ENCODE measurements around the gene ADAMTSL4. TPM values are rescaled to one million over a fixed set of nuclear protein-coding genes. Genes with fewer than 3 reads are reported as not detected.
"Not testable (repeated sequence)": the region's sequence is repeated elsewhere in the genome, so short reads cannot be mapped to it uniquely, and the experiment has no call there.

Gene ADAMTSL4
- total RNA-seq, 4 donors from 2014 or later, result 7.2 to 22.7 (median 18.0) TPM

DNA sequence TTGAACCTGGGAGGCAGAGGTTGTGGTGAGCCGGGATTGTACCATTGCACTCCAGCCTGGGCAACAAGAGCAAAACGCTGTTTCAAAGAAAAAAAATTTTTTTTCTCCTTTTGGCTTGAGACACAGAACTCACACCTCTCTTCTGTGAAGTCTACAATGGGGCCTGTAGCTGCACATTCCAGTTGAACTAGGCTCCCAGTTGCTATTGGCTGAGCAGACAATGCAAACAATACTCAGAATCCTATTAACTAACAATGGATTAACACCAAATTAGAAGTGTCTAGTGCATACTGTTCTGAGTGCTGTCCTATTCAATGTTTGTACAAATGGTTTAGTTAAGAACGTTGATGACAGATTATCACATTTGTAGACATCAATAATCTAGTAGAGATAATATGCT lies 47.8 kb downstream of the ADAMTSL4 start:
- H3K9me3 ChIP-seq, result no peaks in the 10 kb centered on the region
- no peak for TF ChIP-seq POLR2A (IDR thresholded peaks at IDR 0.05)
- TF ChIP-seq POLR2AphosphoS5 (IDR thresholded peaks at IDR 0.05), result no peak
- no peak for TF ChIP-seq EP300 (IDR thresholded peaks at IDR 0.05)
- TF ChIP-seq, protein P1, sequence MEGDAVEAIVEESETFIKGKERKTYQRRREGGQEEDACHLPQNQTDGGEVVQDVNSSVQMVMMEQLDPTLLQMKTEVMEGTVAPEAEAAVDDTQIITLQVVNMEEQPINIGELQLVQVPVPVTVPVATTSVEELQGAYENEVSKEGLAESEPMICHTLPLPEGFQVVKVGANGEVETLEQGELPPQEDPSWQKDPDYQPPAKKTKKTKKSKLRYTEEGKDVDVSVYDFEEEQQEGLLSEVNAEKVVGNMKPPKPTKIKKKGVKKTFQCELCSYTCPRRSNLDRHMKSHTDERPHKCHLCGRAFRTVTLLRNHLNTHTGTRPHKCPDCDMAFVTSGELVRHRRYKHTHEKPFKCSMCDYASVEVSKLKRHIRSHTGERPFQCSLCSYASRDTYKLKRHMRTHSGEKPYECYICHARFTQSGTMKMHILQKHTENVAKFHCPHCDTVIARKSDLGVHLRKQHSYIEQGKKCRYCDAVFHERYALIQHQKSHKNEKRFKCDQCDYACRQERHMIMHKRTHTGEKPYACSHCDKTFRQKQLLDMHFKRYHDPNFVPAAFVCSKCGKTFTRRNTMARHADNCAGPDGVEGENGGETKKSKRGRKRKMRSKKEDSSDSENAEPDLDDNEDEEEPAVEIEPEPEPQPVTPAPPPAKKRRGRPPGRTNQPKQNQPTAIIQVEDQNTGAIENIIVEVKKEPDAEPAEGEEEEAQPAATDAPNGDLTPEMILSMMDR (IDR thresholded peaks at IDR 0.05), result no peak
- no peaks in the 10 kb centered on the region for H3K4me1 ChIP-seq
- no peaks in the 10 kb centered on the region for H3K27me3 ChIP-seq
- H3K27ac ChIP-seq, result no peak overlapping the region
- H3K36me3 ChIP-seq, result peaks cover 18% of the 10 kb centered on the region
- 82% methylated on average over 3 of the region's 3 CpGs for WGBS
- H3K4me3 ChIP-seq, result no peak overlapping the region
- DNase-seq (ENCODE audit: low spot score in 2 of 2), result no peak

DNA sequence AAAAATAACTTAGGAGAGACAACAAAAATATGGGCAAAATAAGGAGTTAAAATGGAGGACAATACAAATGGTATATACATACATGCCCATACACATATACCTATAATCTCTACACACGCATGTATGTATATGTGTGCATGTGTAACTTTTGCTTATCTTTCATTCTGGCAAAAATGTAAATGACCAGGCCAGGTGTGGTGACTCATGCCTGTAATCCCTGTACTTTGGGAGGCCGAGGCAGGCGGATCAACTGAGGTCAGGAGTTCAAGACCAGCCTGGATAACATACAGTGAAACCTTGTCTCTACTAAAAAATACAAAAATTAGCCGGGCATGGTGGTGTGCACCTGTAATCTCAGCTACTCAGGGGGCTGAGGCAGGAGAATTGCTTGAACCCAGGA lies 49.1 kb downstream of the ADAMTSL4 start:
- not testable (repeated sequence) for H3K4me3 ChIP-seq, H3K9me3 ChIP-seq, H3K4me1 ChIP-seq, H3K27ac ChIP-seq, H3K27me3 ChIP-seq
- 96% methylated on average over 4 of the region's 4 CpGs for WGBS
- H3K36me3 ChIP-seq, result peaks cover 18% of the 10 kb centered on the region
- DNase-seq (ENCODE audit: low spot score in 2 of 2), result peak in 1 of 2 donors; percentile 11

DNA sequence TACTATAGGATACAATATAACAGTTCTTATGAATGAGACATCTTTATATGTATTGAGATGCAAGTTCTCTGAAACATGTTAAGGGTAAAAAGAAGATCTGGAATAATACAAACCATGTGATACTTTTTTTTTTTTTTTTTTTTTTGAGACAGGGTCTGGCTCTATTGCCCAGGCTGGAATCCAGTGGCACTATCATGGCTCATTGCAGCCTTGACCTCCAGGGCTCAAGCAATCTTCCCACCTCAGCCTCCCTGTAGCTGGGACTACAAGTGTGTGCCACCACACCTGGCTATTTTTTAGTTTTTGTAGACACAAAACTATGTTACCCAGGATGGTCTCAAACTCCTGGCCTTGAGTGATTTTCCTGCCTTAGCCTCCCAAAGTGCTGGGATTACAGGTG lies 52.3 kb downstream of the ADAMTSL4 start:
- Histone ChIP-seq H3K4me1 (peaks cover 16% of the 10 kb centered on the region), H3K27me3 (no peaks in the 10 kb centered on the region), H3K27ac (no peak overlapping the region), H3K36me3 (peaks cover 18% of the 10 kb centered on the region), H3K9me3 (no peaks in the 10 kb centered on the region), H3K4me3 (no peak overlapping the region)
- DNase-seq (ENCODE audit: low spot score in 2 of 2), result no peak
- no peak for TF ChIP-seq POLR2A (IDR thresholded peaks at IDR 0.05)
- no peak for TF ChIP-seq EP300 (IDR thresholded peaks at IDR 0.05)
- TF ChIP-seq, protein P1 (IDR thresholded peaks at IDR 0.05), result no peak
- no peak for TF ChIP-seq POLR2AphosphoS5 (IDR thresholded peaks at IDR 0.05)

DNA sequence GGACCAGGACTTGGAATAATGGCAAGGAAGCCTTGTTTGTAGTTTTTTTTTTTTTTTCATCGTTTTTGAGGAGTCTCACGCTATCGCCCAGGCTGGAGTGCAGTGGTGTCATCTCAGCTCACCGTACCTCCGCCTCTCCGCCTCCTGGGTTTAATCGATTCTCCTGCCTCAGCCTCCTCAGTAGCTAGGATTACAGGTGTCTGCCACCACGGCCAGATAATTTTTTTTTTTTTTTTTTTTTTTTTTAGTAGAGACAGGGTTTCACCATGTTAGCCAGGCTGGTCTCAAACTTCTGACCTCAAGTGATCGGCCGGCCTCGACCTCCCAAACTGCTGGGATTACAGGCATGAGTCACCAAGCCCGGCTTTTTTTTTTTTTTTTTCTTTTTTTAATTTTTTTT lies 53.2 kb downstream of the ADAMTSL4 start:
- Histone ChIP-seq H3K4me1 (peaks cover 16% of the 10 kb centered on the region), H3K36me3 (peaks cover 18% of the 10 kb centered on the region)
- not testable (repeated sequence) for H3K27ac ChIP-seq; H3K27me3 ChIP-seq; H3K4me3 ChIP-seq; DNase-seq (ENCODE audit: low spot score in 2 of 2); H3K9me3 ChIP-seq
- 96% methylated on average over 12 of the region's 12 CpGs for WGBS

DNA sequence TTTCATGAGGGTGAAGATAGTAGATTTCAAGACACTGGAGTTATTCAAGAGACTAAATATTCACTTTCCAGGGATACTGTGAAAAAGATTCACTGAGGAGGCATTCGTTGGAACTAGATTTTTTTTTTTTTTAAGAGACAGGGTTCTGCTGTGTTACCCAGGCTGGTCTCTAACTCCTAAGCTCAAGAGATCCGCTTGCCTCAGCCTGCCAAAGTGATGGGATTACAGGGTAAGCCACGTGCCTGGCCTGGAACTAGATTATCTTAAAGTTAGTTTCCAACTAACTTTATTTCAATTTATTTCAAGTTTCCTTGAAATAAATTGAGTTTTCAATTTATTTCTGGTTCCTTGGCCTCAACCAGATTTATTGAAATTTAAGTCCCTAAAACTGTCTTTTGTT lies 54.5 kb downstream of the ADAMTSL4 start:
- Histone ChIP-seq H3K9me3 (no peaks in the 10 kb centered on the region), H3K36me3 (peaks cover 21% of the 10 kb centered on the region), H3K27ac (peak overlapping the region; percentile 83), H3K4me1 (peaks cover 16% of the 10 kb centered on the region), H3K27me3 (no peaks in the 10 kb centered on the region), H3K4me3 (no peak overlapping the region)
- no peak for DNase-seq (ENCODE audit: low spot score in 2 of 2)
- TF ChIP-seq POLR2A (IDR thresholded peaks at IDR 0.05), result no peak
- WGBS, result 84% methylated on average over 3 of the region's 3 CpGs

DNA sequence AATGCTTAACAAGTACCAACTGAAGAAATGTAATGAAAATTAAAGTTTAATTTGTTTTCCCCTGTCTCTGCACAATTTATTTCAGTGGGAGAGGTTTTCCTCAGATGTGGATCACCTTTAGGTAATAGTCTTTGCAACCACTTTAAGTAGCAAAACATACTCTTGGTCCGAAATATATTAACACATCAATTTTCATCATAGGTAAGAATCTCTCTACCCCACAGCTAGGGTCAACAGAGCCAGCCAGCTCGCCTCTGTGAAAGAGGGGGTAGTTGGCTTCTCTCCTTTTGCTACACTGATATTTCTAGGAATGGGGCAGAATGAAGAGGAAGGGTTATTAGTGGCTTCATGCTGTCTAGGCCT lies 55.0 kb downstream of the ADAMTSL4 start:
- DNase-seq (ENCODE audit: low spot score in 2 of 2), result no peak
- H3K27ac ChIP-seq, result peak overlapping the region; percentile 83
- peaks cover 20% of the 10 kb centered on the region for H3K4me1 ChIP-seq
- H3K4me3 ChIP-seq, result no peak overlapping the region
- H3K9me3 ChIP-seq, result no peaks in the 10 kb centered on the region
- WGBS, result 95% methylated on average over 2 of the region's 2 CpGs
- H3K36me3 ChIP-seq, result peaks cover 21% of the 10 kb centered on the region
- TF ChIP-seq POLR2AphosphoS5 (IDR thresholded peaks at IDR 0.05) (no peak), EP300 (IDR thresholded peaks at IDR 0.05) (no peak), POLR2A (IDR thresholded peaks at IDR 0.05) (no peak)
- TF ChIP-seq, protein P1 (IDR thresholded peaks at IDR 0.05), result no peak
- no peaks in the 10 kb centered on the region for H3K27me3 ChIP-seq

DNA sequence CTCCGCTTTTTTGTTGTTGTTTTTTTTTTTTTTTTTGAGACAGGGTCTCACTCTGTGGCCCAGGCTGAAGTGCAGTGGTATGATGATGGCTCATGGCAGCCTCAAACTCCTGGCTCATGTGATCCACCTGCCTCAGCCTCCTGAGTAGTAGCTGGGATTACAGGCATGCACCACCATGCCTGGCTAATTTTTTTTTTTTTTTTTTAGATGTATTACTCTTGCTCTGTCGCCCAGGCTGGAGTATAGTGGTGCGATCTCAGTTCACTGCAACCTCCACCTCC lies 56.2 kb downstream of the ADAMTSL4 start:
- not testable (repeated sequence) for DNase-seq (ENCODE audit: low spot score in 2 of 2); H3K4me3 ChIP-seq; H3K36me3 ChIP-seq; H3K27ac ChIP-seq; H3K9me3 ChIP-seq; H3K27me3 ChIP-seq
- peaks cover 32% of the 10 kb centered on the region for H3K4me1 ChIP-seq
- 100% methylated on average over 3 of the region's 3 CpGs for WGBS
